HG02938 (cell line): ENCODE data around the gene KRT79.

Experiments used
- ATAC-seq: cut with Tn5 transposase; IDR thresholded peaks from one replicate; pipeline ENCODE4 v1.9.1; 2021; ENCODE audit warnings: mild to moderate bottlenecking, moderate library complexity; ENCODE audit not compliant: unreplicated experiment

Gene KRT79

GRCh38 chr12:52820521-52820920 lies 13.6 kb downstream of the KRT79 start:
- no peak for ATAC-seq

DNA sequence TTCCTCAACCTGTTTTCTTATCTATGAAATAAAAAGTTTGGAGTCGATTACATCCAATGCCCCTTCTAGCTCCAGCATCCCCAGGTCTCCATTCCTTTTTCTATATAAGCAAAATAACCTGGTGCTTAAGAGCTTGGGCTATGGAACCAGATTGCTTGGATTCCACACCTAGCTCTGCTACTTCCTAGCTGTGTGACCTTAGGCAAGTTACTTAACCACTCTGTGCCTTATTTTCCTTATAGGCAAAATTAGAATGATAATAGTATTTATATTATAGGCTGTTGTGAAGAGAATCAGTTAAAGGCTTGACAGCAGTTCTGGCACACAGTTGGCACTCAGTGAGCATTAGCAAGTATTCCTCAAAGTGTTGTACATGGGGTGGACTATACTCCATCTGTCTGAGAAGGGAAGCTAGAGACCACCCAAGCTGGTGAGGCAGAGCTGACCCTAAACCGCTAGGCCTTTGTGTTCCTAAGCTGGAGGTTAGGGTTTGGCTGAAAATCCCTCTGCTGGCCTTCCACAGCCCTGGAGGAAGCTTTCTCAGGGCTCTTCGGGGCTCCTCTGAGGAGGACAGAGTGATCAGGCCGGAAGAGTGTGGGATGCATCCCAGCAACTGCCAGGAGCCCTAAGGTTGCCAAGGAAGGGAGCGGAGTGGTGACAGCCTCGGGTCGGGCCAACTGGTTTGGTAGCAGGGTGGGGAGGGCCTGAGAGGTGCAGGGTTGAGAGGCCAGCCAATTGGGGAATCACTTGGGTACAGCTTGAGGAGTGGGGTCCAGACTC lies 14.2 kb downstream of the KRT79 start:
- no peak for ATAC-seq

- ATAC-seq: no peak
Observed at GRCh38 chr12:52818887-52819420, 15.2 kb downstream of the KRT79 start.

GRCh38 chr12:52818388-52818787 lies 15.7 kb downstream of the KRT79 start:
- ATAC-seq: no peak

- no peak for ATAC-seq
Observed at GRCh38 chr12:52817699-52818238, 16.3 kb downstream of the KRT79 start.

GRCh38 chr12:52817003-52817698 lies 17.0 kb downstream of the KRT79 start:
- no peak for ATAC-seq

- no peak for ATAC-seq
Observed at GRCh38 chr12:52815676-52816588, 18.2 kb downstream of the KRT79 start.

DNA sequence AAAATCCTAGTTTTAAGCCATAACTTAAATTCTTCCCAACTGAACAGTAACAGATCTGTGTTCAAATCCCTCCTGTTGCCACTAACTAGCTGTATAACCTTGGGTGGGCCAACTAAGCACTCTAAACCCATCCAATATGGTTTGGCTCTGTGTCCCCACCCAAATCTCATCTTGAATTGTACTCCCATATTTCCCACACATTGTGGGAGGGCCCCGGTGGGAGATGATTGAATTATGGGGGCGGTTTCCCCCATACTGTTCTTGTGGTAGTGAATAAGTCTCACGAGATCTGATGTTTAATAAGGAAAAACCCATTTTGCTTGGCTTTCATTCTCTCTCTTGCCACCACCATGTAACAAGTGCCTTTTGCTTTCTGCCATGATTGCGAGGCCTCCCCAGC lies 18.9 kb downstream of the KRT79 start:
- ATAC-seq: no peak

DNA sequence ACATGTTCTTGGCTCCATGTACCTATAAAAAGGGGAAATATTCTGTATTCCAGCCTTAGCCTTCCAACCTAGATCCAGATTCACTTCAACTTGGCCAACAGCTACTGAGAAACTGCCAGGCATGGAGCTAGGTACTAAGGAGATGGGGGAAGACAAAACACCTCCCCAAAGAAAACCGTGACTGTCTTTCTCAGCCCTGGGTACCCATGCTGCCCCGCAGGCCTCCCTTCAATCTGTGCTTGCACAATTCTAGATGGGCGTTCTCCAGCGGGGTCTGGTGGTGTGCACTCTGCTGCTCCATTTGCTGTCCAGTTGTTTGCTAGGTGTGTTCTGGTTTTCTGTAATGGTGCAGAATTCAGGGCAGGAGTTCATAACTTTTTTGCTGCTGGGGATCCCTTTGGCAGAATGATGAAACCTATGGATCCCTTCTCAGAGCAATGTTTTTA lies 19.4 kb downstream of the KRT79 start:
- ATAC-seq: no peak

- no peak for ATAC-seq
Observed at GRCh38 chr12:52813885-52814709, 20.0 kb downstream of the KRT79 start, which contains the start of gene KRT4. Gene KRT4 (minus strand): TSS chr12:52814116. CDS start chr12:52814058, 58 bp downstream.

DNA sequence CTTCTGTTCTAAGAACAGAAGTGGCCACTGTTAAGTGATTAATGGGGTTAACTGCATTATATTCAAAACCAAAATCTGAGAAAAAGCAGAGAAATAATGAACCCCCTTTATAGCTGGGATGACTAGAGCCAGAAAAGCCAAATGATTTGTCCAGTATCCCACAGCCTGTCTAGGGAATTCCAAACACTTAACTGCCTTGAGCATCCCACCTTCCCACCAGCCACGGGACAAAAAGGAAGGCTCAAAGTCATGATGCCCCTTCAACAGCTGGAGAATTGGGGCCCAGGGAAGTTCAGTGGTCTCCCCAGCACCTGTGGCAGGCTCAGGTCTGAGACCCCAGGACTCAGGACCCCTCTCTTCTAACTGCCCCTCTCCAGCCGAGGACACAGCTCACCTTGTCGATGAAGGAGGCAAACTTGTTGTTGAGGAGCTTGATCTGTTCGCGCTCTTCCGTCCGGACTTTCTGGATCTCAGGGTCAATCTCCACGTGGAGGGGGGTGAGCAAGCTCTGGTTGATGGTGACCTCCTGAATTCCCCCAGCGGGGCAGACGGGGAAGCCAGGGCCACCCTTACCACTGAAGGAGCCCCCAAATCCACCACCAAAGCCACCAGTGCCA lies 20.8 kb downstream of the KRT79 start:
- ATAC-seq: no peak

DNA sequence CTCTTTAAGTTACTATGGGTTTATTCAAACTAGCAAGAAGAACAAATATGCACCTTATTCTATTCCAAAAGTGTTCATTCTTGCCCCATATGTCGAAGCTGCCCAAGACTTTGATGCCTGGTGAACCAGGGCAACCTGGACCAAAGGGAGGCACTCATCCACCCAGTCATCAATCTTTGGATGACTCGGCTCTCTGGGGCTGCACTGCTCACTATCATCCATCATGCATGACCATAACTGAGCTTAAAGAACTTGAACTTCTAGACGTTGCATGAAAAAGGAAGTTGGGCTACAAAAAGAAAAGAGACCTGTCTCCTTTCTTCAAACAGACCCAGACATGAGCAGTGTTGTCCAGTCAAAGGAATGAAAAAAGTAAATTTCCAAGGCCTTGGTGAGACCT lies 21.4 kb downstream of the KRT79 start:
- no peak for ATAC-seq

GRCh38 chr12:52812073-52812400 lies 22.1 kb downstream of the KRT79 start:
- no peak for ATAC-seq

DNA sequence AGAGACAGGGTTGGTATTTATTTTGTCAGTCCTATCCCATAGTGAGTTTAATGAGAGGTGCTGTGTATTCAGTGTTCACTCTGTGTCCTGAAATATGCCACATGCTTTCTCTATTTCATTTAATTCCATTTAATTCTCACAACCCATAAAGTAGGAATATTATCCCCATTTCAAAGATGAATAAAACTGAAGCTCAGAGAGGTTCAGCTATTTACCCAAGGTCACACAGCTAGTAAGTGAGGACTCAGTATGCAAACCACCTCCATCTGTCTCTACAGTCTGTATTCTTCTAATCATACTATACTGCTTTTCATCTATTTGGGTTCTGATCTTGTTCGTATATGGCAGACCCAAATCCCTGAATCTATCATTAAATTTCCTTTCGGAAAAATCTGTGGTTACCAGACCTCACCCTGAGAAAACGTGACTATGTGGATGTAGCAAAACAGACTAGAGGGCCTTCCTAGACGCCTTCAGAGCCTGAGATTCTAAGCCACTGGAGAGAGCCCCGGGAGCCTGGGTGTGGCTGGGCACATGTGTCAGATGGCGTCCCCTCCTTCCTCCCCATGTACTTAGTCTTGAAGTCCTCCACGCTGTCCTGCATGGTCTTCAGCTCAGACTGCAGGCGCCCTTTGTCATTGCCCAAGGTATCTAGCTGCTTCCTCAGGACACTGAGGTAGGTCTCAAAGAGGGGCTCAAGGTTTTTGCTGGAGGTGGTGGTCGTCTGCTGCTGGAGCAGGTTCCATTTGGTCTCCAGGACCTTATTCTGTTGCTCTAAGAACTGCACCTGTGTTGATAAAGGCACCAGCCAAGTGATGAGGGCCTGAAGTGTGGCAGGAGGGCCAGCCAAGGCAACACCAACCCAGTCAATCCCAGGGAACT lies 22.7 kb downstream of the KRT79 start:
- no peak for ATAC-seq

DNA sequence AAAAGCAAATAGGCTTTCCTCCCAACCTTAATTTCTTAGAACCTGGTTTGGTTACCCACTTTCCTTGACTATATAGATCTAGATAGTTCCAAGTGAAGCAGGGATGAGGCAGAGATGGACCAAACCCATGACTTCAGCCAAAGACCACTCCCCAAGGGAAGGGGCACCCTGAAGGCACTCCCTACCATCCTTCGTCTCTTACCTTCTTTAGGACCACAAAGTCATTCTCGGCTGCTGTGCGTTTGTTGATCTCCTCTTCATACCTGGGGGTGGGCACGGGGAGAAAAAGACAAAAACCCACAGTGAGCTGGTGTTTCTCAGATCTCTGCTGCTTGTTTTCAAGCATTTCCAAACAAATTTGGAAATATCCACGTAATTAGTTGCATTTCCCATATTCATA lies 23.6 kb downstream of the KRT79 start:
- ATAC-seq: no peak

DNA sequence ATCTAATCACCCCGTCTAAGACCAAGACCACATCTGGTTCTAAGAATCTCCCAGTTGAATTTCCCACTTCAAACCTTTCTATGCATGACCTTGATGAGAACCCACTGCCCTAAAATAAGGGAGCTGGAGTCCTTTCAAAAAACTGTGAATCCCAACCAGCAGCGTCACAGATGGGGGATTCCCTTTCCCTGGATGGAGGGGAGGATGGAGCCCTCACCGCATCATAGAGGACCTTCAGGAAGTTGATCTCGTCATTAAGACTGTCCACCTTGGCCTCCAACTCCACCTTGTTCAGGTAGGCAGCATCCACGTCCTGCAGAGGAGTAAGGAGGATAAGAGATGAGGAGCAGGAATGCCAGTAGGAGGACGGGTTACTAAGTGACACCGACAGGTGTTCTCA lies 24.9 kb downstream of the KRT79 start:
- no peak for ATAC-seq

GRCh38 chr12:52808573-52809160 lies 25.4 kb downstream of the KRT79 start:
- ATAC-seq: no peak
